GM19438 (cell line): ENCODE data around the gene TENT4A.

Source experiments
- ATAC-seq: cut with Tn5 transposase; IDR thresholded peaks from one replicate; pipeline ENCODE4 v1.9.1; 2021; ENCODE audit warnings: low read depth; ENCODE audit not compliant: unreplicated experiment

Gene TENT4A

DNA sequence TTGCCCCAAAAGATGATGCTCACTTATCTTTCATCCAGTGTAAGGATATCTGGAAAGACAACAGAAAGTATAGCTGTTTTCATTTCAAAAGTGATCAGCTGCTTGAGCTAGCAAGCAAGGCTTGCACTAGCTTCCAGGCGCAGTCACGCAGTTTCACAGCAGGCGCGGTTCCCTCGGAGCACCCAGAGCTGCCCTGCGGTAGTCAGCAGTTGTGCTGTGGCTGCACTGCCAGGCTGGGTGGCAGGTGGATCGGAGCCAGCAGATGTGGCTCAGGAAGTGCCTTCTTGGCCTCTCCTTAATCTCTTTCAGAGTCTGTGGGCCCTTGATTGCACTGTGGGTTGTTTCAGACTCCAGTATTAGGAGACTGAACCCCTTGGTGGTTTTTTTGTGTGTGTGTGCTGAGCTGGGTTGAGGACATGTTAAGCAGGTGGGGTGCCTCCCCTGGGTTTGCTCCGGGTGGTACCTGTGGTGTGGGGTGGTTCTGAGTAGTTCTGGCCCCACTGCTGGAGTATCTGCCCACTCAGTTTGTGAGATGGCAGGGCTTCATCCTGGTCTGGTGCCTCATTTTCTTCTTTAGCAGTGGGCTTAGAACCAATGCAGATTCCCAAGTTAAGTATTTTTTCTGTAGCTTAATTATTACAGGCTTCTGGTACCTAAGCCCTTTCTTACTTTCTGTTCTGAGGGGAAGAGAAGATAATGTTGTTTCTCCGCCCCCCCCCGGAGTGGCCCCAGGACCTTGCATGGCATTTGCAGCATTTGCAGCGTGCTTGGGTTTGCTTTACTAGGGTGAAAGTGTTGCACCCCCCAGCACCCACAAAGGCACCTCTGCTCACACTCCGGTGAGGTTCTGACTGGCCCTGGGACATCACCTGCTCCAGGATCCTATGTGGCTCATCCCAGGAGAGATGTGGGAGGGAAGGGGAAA is 16.4 kb downstream of the TENT4A start:
- ATAC-seq, result peak; percentile 37

DNA sequence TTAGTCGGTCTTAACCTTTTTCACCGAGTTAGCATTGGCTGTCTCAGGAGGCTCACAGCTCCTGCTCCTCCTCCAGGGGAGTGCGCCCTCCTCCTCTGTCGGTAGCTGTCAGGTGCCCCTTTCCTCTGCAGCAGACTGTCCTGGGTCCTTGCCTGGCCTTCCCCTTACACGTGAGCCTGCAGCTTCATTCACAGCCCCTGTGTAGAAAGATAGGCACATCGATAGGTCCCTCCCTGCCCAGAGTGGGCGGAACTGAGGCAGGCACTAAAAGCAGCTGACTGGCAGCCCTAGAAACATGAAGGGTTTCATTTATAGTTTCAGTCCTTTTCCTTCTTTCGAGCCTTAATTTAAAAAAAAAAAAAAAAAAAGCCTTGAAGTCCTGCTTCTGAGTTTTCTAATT is 17.2 kb downstream of the TENT4A start:
- peak; percentile 34 for ATAC-seq

DNA sequence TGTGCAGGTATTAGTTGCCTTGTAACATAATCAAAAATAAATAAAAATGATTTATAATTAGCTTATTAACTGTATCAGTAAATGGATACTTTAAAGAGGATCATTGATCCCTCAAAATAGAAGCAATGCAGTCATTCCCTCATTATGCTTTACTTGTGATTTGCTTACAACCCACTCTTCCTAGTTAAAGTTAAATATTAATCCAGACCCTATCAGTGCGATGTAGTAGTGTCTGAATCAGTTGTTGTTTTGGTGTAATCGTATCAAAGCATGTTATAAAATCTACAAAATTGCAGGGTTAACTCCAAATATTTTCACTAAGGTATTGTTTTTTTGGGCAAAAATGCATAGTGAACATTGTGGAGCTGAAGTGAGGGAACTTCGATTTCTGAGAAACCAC is 17.6 kb downstream of the TENT4A start:
- no peak for ATAC-seq

DNA sequence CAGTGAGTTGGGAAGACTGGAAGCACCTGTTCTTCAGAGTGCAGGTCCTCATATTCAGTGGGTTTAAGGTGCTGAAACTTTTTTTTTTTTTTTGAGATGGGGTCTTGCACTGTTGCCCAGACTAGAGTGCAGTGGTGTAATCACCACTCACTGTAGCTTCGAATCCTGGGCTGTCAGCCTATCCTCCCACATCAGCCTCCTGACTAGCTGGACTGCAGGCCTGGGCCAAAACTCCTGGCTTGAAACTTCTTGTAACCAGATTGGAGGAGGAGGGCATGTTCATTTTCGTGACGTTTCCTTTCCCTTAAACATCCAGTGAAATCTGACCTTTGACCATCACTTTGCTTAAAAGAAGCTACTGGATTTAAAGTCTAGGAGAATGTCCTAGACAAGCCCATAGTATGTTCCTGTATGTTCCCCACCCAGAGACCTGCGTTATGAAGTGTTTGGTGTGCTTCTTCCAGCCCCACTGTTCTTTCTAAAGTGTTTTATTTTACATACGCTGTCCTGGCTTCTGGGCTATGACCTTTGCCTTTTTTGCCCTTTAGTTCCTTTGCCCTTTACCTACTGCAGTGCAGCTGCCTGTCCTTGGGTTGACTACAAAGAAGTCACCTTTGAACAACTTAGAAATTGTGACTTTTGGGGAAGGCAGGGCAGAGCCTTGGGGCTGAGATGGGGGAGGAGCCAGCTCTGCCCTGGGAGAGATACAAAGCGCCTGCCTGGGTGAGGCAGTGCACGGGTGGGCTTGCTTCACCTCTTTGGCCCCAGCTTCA is 18.4 kb downstream of the TENT4A start:
- no peak for ATAC-seq

DNA sequence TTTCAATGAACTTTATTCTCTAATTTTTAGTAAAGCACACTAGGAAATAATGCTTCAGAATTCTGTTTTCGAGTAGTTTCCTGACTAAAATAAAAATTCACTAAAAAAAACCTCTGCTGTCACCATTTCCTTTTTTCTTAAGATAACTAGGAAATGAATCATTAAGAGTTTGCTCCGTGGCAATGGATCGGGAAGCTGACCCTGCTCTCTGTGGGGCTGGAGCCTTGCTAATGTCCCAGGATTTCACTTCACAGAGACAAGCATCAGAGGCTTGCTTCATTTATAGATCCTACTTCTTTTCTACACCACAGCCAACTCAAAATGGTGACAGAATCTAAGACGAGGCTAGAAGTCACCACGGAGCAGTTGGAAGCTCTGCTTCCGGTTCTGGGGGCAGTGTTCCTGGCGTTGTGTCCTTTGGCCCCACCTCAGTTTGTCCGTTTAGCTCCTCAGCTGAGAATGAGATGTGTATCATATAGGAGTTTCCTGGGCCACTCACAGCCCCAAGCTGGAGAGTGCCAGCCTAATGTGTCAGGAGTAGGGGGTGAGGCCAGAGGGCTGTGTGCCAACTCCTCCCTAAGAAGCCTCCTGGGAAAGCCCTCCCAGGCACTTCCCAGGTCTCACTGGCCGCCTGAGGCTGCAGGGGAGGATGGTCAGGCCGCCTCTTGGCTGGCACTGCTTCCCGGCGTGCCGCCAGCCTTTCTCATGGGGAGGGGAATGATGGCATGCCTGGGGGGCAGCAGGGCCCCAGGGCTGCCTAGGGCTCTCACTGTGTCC is 19.6 kb downstream of the TENT4A start:
- no peak for ATAC-seq

DNA sequence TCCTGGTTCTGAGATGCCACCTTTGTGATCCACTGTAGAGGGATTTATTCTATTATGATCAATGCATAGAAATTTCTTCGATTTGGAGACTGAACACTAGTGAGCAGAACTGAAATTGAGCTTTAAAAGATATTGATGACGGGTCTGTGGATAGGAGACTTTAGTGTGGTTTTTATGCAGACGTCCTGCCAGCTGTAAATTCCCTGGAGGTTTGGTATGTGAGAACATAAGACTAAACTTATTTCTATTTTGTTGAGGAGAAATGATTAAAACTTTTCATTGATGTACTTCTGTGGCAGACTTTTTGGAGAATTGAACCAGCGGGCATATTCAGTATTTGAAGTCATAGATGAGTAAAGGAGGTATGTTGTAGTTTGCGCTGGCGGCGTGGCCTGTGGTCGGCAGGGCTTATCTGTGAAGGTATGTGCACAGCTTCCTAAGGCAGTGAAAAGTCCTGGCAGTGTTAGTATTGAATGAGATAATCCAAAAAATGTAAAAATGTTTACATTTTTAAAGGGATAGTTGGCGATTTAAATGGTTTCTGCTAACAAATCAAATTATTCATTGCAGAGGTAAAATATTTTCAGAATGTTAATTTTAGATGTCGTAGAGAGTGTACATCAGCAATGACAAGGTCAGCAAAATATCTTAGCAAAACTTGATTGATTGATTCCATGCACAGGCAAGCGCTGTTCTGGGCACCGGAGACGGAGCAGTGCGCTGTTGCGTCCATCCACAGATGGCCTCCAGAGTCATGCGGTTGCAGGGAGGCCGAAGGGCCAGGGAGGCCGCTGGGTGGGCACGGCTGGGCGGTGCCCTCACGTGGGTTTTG is 20.4 kb downstream of the TENT4A start:
- ATAC-seq, result no peak

DNA sequence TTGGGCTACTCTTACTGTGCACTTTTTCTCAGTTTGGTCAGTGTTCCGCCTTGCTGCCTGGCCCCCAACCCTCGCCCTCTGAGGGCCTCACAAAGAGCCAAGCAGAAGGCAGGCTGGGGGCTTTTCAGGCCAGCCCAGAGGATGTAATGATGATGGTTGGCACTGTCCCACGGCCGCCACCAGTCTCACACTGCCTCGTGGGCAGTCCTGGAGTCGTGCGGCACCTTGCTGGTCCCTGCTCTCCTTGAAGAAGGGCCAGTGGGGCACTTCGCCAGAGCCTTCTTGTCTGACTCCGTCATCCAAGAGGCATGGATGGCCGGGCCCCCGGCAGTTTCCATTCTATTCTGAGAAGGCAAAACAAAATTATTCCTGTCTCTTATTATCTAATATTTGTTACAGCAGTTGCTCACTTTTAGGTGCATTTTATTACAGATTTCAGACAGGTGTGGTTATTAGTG is 21.0 kb downstream of the TENT4A start:
- ATAC-seq, result no peak

DNA sequence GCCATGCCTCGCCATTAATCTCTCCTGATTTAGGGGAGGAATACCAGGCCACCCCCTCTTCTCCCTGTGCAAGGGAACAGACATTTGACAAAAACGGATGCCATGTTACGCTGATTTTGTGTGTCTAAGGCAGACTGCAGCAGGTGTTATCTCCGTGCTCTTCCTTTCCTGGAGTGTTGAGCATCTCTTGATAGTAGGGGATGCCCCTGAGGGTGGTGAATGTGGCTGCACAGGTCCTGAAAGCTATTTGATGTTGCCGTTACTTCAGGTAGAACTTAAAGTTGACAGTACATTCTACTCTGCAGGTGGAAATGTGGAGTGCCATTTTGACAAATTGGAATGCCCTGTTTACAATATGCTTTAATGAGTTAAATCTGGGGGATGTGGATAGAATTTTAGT is 21.5 kb downstream of the TENT4A start:
- ATAC-seq, result no peak

DNA sequence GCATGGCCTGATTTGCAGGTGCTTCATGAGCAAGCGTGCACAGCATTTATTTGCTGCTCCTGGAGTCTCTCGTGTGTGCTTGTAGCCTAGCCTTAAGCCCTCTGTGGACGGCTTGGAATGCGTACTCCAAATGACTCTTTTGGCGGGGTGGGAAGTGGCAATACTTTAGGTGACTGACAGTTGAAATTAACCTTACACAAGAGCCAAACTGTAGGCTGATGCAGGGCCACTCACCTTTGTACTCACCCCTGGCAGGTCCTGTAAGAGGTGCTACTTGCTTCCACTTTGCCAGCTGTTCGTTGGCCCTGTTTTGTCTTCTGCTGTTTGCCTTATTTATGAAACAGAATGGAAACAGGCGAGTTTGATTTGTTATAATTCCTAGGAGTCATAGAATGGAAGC is 22.9 kb downstream of the TENT4A start:
- no peak for ATAC-seq

DNA sequence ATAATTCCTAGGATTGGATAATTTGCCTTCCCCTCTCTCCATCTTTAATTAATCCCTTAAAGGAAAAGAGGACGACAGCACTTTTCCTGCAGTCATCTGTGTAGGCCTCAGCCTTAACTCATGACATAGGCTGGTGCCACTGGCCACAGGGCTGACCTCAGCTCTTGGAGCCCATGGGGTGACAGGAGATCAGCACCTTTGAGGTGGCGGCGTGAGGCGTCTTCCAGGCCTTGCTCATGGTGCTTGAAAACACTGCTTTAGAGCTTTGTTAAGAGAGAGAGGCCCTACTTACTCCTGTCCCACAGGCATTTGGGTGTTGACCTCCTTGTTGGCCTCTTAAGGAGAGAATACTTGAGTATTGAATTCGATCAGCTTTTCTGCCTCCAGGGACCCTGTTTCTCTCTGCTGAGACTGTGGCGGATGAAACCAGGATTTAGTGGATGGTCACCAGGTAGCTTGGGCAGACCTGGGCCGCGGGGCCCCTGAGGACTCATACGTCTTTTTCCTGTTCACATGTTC is 23.4 kb downstream of the TENT4A start:
- peak; percentile 2 for ATAC-seq

DNA sequence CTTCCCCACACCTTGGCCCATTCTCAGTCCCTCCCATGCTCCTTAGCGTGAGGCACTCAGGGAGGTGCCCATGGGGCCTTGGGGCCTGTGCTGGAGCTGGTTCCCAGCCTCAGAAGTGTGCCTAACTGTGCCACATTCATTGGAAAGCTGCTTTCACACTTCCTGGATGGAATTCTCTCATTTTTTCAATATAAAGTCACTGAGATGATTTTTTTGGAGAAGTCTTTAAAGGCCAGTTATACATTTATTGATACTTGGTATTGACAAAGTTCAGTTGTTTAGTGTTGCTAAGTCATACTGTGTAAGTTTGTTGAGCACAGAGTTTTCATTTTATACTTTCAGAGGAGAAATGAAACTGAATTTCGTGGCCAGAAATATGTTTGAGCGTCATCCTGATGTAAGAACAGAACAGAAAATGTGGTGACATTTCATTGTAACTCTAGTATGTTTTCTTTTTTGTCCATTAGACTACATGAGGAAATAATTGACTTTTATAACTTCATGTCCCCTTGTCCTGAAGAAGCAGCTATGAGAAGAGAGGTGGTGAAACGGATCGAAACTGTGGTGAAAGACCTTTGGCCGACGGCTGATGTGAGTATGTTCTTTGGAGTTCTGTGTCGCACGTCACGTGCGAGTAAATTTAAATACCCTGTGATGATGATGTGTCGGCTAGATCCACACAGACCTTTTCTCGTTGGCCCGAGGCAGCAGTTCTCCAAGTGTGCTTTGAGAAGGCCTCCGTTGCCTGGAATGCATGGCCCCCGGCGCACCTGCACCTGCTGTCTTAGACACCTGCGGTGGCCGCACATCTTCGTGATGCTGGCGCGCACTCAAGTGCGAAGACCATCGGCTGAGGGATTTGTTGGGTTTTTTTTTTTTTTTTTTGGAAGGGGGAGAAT is 24.1 kb downstream of the TENT4A start:
- ATAC-seq, result peak; percentile 69

DNA sequence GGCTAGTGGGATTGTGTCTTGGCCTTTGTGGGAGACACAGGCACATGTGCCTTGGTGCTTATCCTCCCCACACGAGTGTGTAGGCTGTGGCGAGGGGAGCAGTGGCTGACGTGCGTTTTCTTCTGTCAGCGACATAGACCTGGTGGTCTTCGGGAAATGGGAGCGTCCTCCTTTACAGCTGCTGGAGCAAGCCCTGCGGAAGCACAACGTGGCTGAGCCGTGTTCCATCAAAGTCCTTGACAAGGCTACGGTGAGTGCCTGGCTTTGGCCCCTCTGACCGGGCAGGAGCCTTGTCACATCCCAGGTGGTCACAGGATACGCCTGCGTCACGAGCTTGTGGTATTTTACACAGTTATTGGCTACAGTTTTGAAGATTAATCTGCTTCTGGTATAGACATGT is 26.4 kb downstream of the TENT4A start:
- no peak for ATAC-seq

DNA sequence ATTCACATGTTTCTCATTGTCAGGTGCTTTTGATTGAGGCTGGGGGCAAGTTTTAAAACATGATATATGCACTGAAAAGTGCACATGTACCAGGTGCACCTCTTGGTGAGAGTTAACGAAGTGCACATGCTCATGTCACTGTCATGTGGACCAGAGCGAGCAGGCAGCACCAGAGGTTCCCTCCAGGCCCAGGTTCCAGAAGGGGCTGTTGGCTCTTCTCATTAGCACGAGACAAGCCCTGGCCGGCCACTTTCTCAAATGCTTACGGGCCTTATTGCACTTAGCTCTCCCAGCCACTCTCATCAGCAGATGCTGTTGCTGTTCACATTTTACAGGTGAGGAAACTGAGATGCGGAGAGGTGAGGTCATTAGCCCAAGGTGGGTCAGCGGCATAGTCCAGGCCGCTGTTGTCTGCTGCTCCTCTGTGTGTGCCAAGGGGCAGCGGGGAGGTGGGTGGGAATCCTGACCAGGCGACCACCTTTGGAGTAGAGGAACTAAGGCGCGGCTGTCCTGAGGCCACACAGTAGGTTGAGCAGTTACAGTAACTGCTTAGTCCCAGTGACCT is 27.4 kb downstream of the TENT4A start:
- no peak for ATAC-seq

DNA sequence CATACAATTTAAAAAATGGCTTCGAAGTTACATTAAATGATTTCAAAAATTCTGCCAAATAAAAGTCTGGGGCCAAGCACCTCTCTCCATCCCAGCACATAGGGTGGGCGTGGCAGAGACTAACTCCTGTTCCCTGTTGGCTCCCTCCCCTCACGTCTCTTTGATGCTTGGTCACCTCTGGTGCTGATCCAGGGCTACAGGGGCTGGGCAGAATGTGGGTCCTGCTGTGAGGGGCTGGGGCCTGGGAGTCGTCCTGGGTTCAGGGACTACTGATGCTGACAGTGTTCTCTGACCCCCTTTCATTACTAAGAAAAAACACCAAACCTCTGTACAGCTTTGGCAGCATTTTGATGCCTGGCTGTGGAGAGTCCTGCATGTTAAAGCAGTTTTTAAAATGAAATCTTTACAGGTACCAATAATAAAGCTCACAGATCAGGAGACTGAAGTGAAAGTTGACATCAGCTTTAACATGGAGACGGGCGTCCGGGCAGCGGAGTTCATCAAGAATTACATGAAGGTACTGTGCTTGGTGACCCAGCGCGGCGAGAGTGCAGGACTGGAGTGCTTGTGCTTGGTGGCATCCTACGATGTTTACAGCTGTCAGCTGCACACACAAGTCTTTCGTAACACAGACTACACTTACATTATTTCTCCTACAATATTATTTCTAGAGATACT is 29.0 kb downstream of the TENT4A start:
- no peak for ATAC-seq

DNA sequence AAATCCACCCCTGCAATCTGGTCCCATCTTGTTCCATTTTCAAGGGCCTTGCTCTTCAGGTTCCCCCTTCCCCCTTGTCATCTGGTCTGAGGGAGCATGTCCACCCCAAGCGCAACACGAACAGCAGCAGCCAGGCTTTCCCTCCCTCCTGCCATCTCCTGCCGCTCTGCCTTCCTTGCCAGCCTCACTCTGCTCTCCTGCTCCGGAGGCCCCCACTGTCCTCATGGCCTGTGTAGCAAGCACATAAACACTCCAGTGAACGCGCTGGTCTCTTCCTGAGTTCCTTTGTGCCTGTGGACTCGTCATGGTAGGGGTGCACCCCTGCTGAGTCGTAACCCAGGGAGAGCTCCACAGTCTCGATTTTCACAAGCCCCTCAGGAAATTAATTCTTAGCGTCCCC is 29.9 kb downstream of the TENT4A start:
- ATAC-seq, result no peak

DNA sequence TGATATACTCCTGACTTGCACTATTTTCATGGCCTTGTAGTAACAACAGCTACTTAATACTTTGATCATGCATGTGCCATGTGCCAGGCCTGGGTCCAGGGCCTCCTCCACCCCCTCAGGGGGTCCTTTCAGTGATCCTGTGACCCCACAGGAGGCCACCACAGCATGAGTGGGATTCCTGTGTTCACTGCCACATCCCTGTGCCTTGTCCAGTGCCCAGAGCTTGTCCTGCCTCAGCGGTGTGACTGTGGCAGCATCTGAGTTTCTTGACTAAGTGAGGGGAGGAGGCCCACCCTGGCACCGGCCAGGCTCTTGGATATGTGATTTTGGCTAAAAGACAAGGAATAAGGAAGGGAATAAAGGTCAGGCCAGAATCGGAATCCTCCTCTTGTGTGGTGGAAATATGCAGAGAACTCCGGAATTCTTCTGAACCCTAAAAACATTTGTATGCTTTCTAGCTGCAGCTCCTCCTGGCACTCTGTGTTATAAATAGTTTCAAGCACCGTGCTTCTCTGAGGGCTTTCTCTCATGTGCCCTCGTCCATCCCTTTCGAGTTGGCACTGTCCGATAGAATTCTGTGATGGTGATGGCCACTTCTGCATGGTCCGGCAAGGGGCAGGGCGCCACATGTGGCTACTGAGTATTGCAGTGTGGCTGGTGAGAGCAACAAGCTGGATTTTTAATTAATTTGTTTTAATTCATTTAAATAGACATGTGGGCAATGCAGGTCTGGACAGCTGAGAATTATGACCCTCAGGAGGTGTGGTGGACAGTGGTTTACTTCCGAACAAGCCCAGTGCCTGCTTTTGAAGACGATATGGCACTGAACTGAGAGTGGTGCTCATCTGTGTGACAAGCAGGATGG is 31.8 kb downstream of the TENT4A start:
- ATAC-seq, result no peak

DNA sequence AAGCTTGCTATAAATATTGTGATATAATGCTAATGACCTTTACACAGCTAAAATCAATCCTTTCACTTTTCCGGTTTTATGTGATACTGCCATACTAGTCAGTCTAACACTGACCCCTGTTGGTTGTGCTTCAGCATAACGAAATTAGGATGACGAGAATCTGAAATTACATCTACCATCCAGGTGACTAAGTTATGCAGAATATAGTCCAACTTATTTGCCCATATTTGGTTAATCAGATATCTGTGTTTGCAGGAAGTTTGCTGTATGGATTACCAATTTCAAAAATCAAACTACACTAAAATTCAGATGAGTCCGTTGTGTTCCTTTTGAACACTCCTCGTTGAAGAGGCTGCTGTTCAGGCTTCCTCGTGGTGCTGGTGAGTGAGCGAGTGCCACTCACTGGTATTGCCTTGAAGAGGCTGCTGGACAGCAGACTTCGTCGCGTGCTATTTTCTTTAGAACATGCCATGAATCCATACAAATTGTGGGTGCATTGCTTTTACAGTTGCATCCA is 32.5 kb downstream of the TENT4A start:
- no peak for ATAC-seq
